H9 (cell line): ENCODE measurements around the gene MS4A10. TPM values are rescaled to one million over a fixed set of nuclear protein-coding genes. Genes with fewer than 3 reads are reported as not detected.

ENCODE experiments used
- DNase-seq: peaks from one replicate; pipeline ENCODE4 v3.0.0-alpha.2; 2017
- H2AFZ ChIP-seq: one replicate; pipeline ENCODE4 v1.6.1; 2013; ENCODE audit warnings: mild to moderate bottlenecking, low read length, control low read depth, moderate library complexity
- H2AK5ac ChIP-seq: 2 replicates; pipeline ENCODE4 v1.6.1; 2013; ENCODE audit warnings: low read length, control low read depth, mixed read lengths; ENCODE audit not compliant: insufficient read length
- H2BK120ac ChIP-seq: one replicate; pipeline ENCODE4 v1.6.1; 2013; ENCODE audit warnings: low read depth, mild to moderate bottlenecking, low read length, control low read depth, inconsistent platforms; ENCODE audit not compliant: poor library complexity, severe bottlenecking
- H2BK12ac ChIP-seq: 2 replicates; pipeline ENCODE4 v1.6.1; 2013; ENCODE audit warnings: low read length, control low read depth, mixed read lengths, low read depth; ENCODE audit not compliant: insufficient read length
- H2BK15ac ChIP-seq: 2 replicates; pipeline ENCODE4 v1.6.1; 2013; ENCODE audit warnings: low read depth, low read length, control low read depth
- H2BK20ac ChIP-seq: one replicate; pipeline ENCODE4 v1.6.1; 2013; ENCODE audit warnings: low read depth, mild to moderate bottlenecking, low read length, control low read depth, inconsistent platforms; ENCODE audit not compliant: poor library complexity, severe bottlenecking
- H2BK5ac ChIP-seq: 2 replicates; pipeline ENCODE4 v1.6.1; 2013; ENCODE audit warnings: low read length, control low read depth, mixed read lengths; ENCODE audit not compliant: insufficient read length
- H3K14ac ChIP-seq: 2 replicates; pipeline ENCODE4 v1.6.1; 2013; ENCODE audit warnings: low read length, control low read depth; ENCODE audit not compliant: insufficient read depth
- H3K18ac ChIP-seq: 2 replicates; pipeline ENCODE4 v1.6.1; 2013; ENCODE audit warnings: low read depth, mild to moderate bottlenecking, mixed read lengths, low read length, control low read depth; ENCODE audit not compliant: insufficient read length
- H3K23ac ChIP-seq: 2 replicates; pipeline ENCODE4 v1.6.1; 2013; ENCODE audit warnings: low read length, control low read depth, mixed read lengths, low read depth; ENCODE audit not compliant: insufficient read length
- H3K23me2 ChIP-seq: 2 replicates; pipeline ENCODE4 v1.6.1; 2013; ENCODE audit warnings: low read depth, mild to moderate bottlenecking, mixed read lengths, low read length, control low read depth; ENCODE audit not compliant: insufficient read length, poor library complexity, severe bottlenecking
- H3K27ac ChIP-seq: 2 replicates; pipeline ENCODE4 v1.5.1; 2013; ENCODE audit warnings: low read length, control low read depth, mixed read lengths, low read depth; ENCODE audit not compliant: insufficient read length
- H3K27me3 ChIP-seq: 2 replicates; pipeline ENCODE4 v1.6.1; 2013; ENCODE audit warnings: low read length, control low read depth, inconsistent platforms; ENCODE audit not compliant: insufficient read depth
- H3K4ac ChIP-seq: 2 replicates; pipeline ENCODE4 v1.6.1; 2013; ENCODE audit warnings: low read depth, mild to moderate bottlenecking, control low read depth, inconsistent platforms, low read length, moderate library complexity
- H3K4me1 ChIP-seq: 2 replicates; pipeline ENCODE4 v1.6.1; 2013; ENCODE audit warnings: low read length, control low read depth, inconsistent platforms; ENCODE audit not compliant: insufficient read depth
- H3K4me2 ChIP-seq: 2 replicates; pipeline ENCODE4 v1.6.1; 2013; ENCODE audit warnings: low read length, control low read depth, mixed read lengths; ENCODE audit not compliant: insufficient read length, insufficient read depth
- H3K56ac ChIP-seq: 2 replicates; pipeline ENCODE4 v1.6.1; 2013; ENCODE audit warnings: low read depth, mild to moderate bottlenecking, mixed read lengths, low read length, control low read depth; ENCODE audit not compliant: insufficient read length
- H3K79me1 ChIP-seq: 2 replicates; pipeline ENCODE4 v1.6.1; 2013; ENCODE audit warnings: low read depth, mild to moderate bottlenecking, moderate library complexity, low read length, control low read depth, inconsistent platforms; ENCODE audit not compliant: insufficient read depth, poor library complexity, severe bottlenecking
- H3K79me2 ChIP-seq: 2 replicates; pipeline ENCODE4 v1.6.1; 2013; ENCODE audit warnings: low read length, control low read depth, inconsistent platforms; ENCODE audit not compliant: insufficient read depth
- H3K9ac ChIP-seq: 2 replicates; pipeline ENCODE4 v1.6.1; 2013; ENCODE audit warnings: low read length, control low read depth, mixed read lengths; ENCODE audit not compliant: insufficient read length; ENCODE audit errors: extremely low read depth
- H3K9me3 ChIP-seq: one replicate; pipeline ENCODE4 v1.6.1; 2013; ENCODE audit warnings: low read depth, low read length, inconsistent platforms; ENCODE audit not compliant: control insufficient read depth
- H3T11ph ChIP-seq: one replicate; pipeline ENCODE4 v1.6.1; 2013; ENCODE audit warnings: mild to moderate bottlenecking, low read length, control low read depth, inconsistent platforms
- H4K20me1 ChIP-seq: one replicate; pipeline ENCODE4 v1.6.1; 2013; ENCODE audit not compliant: control insufficient read depth, insufficient read length, insufficient read depth
- H4K5ac ChIP-seq: 2 replicates; pipeline ENCODE4 v1.6.1; 2013; ENCODE audit warnings: low read depth, mild to moderate bottlenecking, mixed read lengths, low read length, control low read depth; ENCODE audit not compliant: insufficient read length
- H4K8ac ChIP-seq: replicated peaks from 2 replicates; pipeline ENCODE4 v1.6.1; 2013; ENCODE audit warnings: low read length, control low read depth, mixed read lengths, low read depth; ENCODE audit not compliant: insufficient read length
- H4K91ac ChIP-seq: 2 replicates; pipeline ENCODE4 v1.6.1; 2013; ENCODE audit warnings: low read depth, mild to moderate bottlenecking, moderate library complexity, mixed read lengths, low read length, control low read depth; ENCODE audit not compliant: insufficient read length
- H3K27ac Mint-ChIP-seq, 3 experiments: 2 replicates in 2 of 3; 3 replicates in 1 of 3; pipeline ENCODE4 v1.8.0; 2020 to 2021; ENCODE audit warnings: mixed read lengths in 3 of 3, mild to moderate bottlenecking in 1 of 3, moderate library complexity in 1 of 3
- H3K27me3 Mint-ChIP-seq: 2 replicates; pipeline ENCODE4 v1.8.0; 2021; ENCODE audit warnings: low read depth, mild to moderate bottlenecking, moderate library complexity, mixed read lengths
- H3K36me3 Mint-ChIP-seq, 3 experiments: 2 replicates in 2 of 3; 3 replicates in 1 of 3; pipeline ENCODE4 v1.8.0; 2020 to 2021; ENCODE audit warnings: low read depth in 3 of 3, mixed read lengths in 3 of 3; ENCODE audit not compliant: insufficient read depth in 1 of 3
- H3K4me1 Mint-ChIP-seq, 2 experiments: 2 replicates each; pipeline ENCODE4 v1.8.0; 2020; ENCODE audit warnings: mixed read lengths in 2 of 2
- H3K4me3 Mint-ChIP-seq, 2 experiments: 2 replicates in 1 of 2; 3 replicates in 1 of 2; pipeline ENCODE4 v1.8.0; 2020 to 2021; ENCODE audit warnings: mild to moderate bottlenecking in 2 of 2, mixed read lengths in 2 of 2, moderate library complexity in 1 of 2
- H3K9me3 Mint-ChIP-seq, 2 experiments: 2 replicates in 1 of 2; 3 replicates in 1 of 2; pipeline ENCODE4 v1.8.0; 2020; ENCODE audit warnings: mild to moderate bottlenecking in 2 of 2, mixed read lengths in 2 of 2, moderate library complexity in 1 of 2
- CTCF ChIP-seq: fragments of 200-600 bp; sonication (generic); conservative IDR thresholded peaks from 3 replicates; pipeline ENCODE4 v1.8.0; 2021; ENCODE audit warnings: antibody characterized with exemption, mild to moderate bottlenecking
- WGBS: extraction: QIAGEN DNeasy Blood & Tissue Kit; methylation state at CpG from one replicate; pipeline ENCODE4 v1.1.7; 2013; ENCODE audit warnings: missing lambda C conversion rate, low lambda C conversion rate, mixed read lengths; ENCODE audit not compliant: insufficient read length; ENCODE audit errors: extremely low coverage; 5-methylcytosine and 5-hydroxymethylcytosine counted together
- total RNA-seq: library from RNA; stranded (reverse); gene quantifications from 2 replicates; pipeline ENCODE4 v1.2.1, GENCODE V29; 2021

The MS4A10 gene
- total RNA-seq, 1 experiment from 2014 or later: not detected

GRCh38 chr11:60766547-60766946, 18.6 kb upstream of the MS4A10 start:
- H3K79me1 ChIP-seq: no peaks in the 10 kb centered on the region
- no peak for TF ChIP-seq CTCF
- no peak overlapping the region for H4K8ac ChIP-seq
- no peak overlapping the region for H3K14ac ChIP-seq
- H3K27me3 ChIP-seq: no peaks in the 10 kb centered on the region
- H3K4ac ChIP-seq: no peak overlapping the region
- H3K4me3 Mint-ChIP-seq: no peak overlapping the region
- no peak overlapping the region for H2BK5ac ChIP-seq
- H4K20me1 ChIP-seq: no peaks in the 10 kb centered on the region
- no peak overlapping the region for H3T11ph ChIP-seq
- no peaks in the 10 kb centered on the region for H3K79me2 ChIP-seq
- H4K5ac ChIP-seq: no peak overlapping the region
- no peaks in the 10 kb centered on the region for H3K9me3 ChIP-seq
- DNase-seq: no peak
- no peak overlapping the region for H2BK120ac ChIP-seq
- no peak overlapping the region for H2BK12ac ChIP-seq
- H2AK5ac ChIP-seq: no peak overlapping the region
- no peak overlapping the region for H3K4me2 ChIP-seq
- no peaks in the 10 kb centered on the region for H3K4me1 ChIP-seq
- H4K91ac ChIP-seq: no peak overlapping the region
- no peak overlapping the region for H2AFZ ChIP-seq
- WGBS: no CpG with 5 or more reads among the region's 10 CpGs
- H3K27me3 Mint-ChIP-seq: peaks cover 22% of the 10 kb centered on the region
- no peak overlapping the region for H3K9ac ChIP-seq
- peaks cover 10 to 19% of the 10 kb centered on the region in 2 experiments for H3K4me1 Mint-ChIP-seq
- peaks cover 0 to 5% (median 0%) of the 10 kb centered on the region in 3 experiments; a peak in 1 of 7 replicates for H3K36me3 Mint-ChIP-seq
- H3K23ac ChIP-seq: no peak overlapping the region
- H3K27ac Mint-ChIP-seq: no peak overlapping the region
- no peak overlapping the region for H2BK15ac ChIP-seq
- H3K9me3 Mint-ChIP-seq: peaks cover 3% of the 10 kb centered on the region in 2 experiments; a peak in 3 of 5 replicates
- H2BK20ac ChIP-seq: no peak overlapping the region
- no peak overlapping the region for H3K27ac ChIP-seq
- no peak overlapping the region for H3K18ac ChIP-seq
- H3K56ac ChIP-seq: no peak overlapping the region
- H3K23me2 ChIP-seq: no peaks in the 10 kb centered on the region
